GM12873 (cell line): ENCODE data around the gene SYNPR.

Experiments used
- TF ChIP-seq, protein P1 (sequence below): IDR thresholded peaks from 2 replicates; pipeline ENCODE4 v1.5.1; 2012; ENCODE audit warnings: low read depth, mild to moderate bottlenecking, moderate library complexity, low read length, control low read depth; ENCODE audit not compliant: insufficient read depth; ENCODE audit errors: missing control alignments

SYNPR gene

DNA sequence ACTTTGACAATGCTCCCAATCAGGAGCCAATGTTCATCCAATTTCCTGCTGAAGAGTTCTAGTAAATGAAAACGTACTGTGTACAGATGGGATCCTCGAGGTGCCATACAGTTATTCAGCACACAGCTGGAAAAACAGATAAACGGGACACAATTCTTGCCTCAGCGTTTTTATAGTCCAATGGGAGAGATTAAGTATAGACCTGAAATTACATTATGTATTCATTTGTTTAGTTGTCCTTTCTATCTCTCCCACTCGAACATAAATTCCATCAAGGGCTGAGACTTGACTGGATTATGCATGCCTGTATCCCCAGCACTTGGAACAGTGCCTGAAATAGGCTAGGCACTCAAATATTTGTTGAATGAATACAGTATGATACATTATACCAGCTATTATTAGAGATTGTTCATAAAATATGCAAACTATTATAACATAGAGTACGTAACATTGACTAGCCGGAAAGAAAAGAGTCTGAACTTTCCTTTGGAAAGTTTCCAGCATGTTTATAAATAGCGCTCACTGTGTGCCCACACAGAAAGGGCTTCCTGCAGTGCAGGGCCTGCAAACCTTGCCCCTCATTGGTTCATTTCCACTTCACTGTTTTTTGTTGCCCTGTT is 346.9 kb downstream of the SYNPR start:
- TF ChIP-seq, protein P1, sequence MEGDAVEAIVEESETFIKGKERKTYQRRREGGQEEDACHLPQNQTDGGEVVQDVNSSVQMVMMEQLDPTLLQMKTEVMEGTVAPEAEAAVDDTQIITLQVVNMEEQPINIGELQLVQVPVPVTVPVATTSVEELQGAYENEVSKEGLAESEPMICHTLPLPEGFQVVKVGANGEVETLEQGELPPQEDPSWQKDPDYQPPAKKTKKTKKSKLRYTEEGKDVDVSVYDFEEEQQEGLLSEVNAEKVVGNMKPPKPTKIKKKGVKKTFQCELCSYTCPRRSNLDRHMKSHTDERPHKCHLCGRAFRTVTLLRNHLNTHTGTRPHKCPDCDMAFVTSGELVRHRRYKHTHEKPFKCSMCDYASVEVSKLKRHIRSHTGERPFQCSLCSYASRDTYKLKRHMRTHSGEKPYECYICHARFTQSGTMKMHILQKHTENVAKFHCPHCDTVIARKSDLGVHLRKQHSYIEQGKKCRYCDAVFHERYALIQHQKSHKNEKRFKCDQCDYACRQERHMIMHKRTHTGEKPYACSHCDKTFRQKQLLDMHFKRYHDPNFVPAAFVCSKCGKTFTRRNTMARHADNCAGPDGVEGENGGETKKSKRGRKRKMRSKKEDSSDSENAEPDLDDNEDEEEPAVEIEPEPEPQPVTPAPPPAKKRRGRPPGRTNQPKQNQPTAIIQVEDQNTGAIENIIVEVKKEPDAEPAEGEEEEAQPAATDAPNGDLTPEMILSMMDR, result no peak

DNA sequence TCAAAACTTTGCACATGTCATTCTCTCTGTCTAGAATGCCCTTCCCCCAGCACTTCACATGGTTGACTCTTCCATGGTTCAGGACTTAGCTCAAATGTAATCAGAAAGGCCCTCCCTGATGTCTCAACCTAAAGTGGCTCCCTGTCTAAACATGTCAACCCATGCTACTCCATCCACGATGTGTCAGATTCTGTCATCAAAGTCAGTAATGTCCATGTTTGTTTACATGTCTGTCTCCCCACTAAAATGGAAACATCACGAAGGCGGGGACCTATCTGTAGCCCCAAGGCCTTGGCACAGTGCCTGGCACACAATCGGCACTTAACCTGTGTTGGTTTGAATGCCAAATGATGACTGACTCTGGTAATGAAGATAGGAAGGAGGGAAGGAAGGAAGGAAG is 353.6 kb downstream of the SYNPR start:
- TF ChIP-seq, protein P1, result no peak

- TF ChIP-seq, protein P1, result no peak
Measured at GRCh38 chr3:63635186-63635585, 357.1 kb downstream of the SYNPR start.

GRCh38 chr3:63639806-63640205 is 361.7 kb downstream of the SYNPR start:
- TF ChIP-seq, protein P1, result no peak

DNA sequence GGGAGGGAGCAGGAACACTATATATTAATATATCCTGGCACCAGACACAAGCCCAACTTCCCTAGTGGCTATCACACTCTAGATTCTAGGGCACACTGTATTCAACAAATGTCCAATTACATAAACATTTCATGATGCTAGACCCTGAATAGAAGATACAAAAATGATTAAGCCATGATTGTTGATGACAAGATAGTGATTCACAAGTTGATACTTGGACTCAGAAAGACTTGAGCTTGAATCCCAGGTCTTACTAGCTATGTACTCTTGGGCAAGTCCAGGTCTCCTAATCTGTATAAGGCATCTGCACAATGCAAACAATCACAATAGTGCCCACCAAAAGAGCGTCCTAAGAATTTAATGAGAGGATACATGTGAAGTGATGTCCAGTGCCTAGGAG is 364.4 kb downstream of the SYNPR start:
- TF ChIP-seq, protein P1, result no peak

DNA sequence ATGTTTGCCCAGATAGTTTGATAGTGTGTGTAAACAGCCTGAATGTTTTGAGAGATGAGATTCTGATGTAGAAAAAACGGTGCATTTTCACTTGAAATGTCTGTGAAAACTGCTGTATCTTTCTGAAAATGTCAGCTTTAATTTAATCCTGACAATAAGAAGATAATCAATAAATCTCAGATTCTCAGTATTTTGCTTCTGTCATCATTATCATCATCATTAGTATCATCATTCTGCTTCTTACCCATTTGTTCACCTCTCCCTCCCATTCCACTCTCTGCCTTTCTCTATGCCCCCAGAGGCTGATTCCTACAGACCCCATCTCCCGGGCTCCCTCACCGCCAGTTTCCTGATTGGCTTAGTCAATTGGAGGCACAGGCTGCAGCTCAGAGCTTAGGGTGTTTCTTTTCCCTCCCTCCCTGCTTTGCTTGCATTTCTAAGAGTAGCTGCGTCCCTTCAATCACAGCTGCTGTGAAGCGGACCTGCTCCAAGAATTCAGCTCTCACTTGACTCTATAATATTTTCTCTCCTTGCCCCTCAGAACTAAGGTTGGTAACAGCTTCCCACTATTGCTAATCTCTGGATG is 366.2 kb downstream of the SYNPR start:
- TF ChIP-seq, protein P1, result no peak

- TF ChIP-seq, protein P1, result no peak
Measured at GRCh38 chr3:63652066-63652725, 374.1 kb downstream of the SYNPR start, which contains the start of gene SNTN. Gene SNTN (plus strand): TSS chr3:63652675. CDS start chr3:63652688, 13 bp downstream.
